ENCODE measurements around the gene ATAD3C. TPM values are rescaled to one million over a fixed set of nuclear protein-coding genes. Genes with fewer than 3 reads are reported as not detected.

The ATAD3C gene
- polyA plus RNA-seq (2011; rRNA removed) = not detected in 2 replicates
- not detected in 2 replicates for polyA plus RNA-seq (2012; cell fraction: cytosol; rRNA removed)
- not detected in 2 replicates for polyA plus RNA-seq (2012; cell fraction: nucleus; rRNA removed)
- not detected in 3 replicates for polyA plus RNA-seq (2017; fragmentation: RNase III; extraction: RNeasy Plus Mini Kit Qiagen cat#74134 plus additional on column Dnase treatment)
- not detected in 2 replicates for polyA minus RNA-seq (2011; rRNA and poly(A)+ RNA removed)

- POLR2A ChIA-PET = no interaction called here
Measured at GRCh38 chr1:1449099-1449739, at the start of gene ATAD3C. Gene ATAD3C (plus strand): TSS chr1:1449689. CDS start chr1:1450684, 995 bp downstream.

GRCh38 chr1:1399872-1400575 lies 49.5 kb upstream of the ATAD3C start:
- POLR2A ChIA-PET = interaction anchor here (1.0 to 1.7 kb wide), 2 partner anchors 25 to 31 kb away, joined by 3 to 20 read pairs; partner anchors contain the start of gene AURKAIP1
- 10% methylated on average over 16 of the region's 34 CpGs for WGBS (ENCODE audit: missing lambda C conversion rate)
- DNase-seq (ENCODE audit: low read depth in 1 of 2, low spot score in 1 of 2) = no peak

More at GRCh38 chr1:1449099-1449739, at the start of gene ATAD3C:
- Histone ChIP-seq H3K27ac (no peak within 1 kb of the TSS), H3K4me3 (no peak within 1 kb of the TSS), H3K9me3 (no peaks in the 10 kb centered on the region), H3K4me2 (no peak within 1 kb of the TSS), H3K4me1 (no peaks in the 10 kb centered on the region)
- no CpG with 5 or more reads among the region's 6 CpGs for WGBS (ENCODE audit: missing lambda C conversion rate)
- TF ChIP-seq HOXB13 (CRISPR knock-in tag; IDR thresholded peaks at IDR 0.05; ENCODE audit: low read depth) (no peak), FOXS1 (CRISPR knock-in tag; IDR thresholded peaks at IDR 0.05) (no peak), HMGXB4 (CRISPR knock-in tag; IDR thresholded peaks at IDR 0.05; ENCODE audit: borderline replicate concordance) (no peak), NFE2L2 (conservative IDR thresholded peaks at IDR 0.05; ENCODE audit: low read length) (no peak), CEBPB (IDR thresholded peaks at IDR 0.05) (no peak), KDM1A (IDR thresholded peaks at IDR 0.05; ENCODE audit: low read depth) (no peak), MAZ (IDR thresholded peaks at IDR 0.05; ENCODE audit: borderline replicate concordance, low read depth, low read length) (no peak), JUN (IDR thresholded peaks at IDR 0.05) (no peak), ZNF302 (CRISPR knock-in tag; IDR thresholded peaks at IDR 0.05) (no peak), KDM5A (IDR thresholded peaks at IDR 0.05) (no peak), NR3C1 (IDR thresholded peaks at IDR 0.05) (no peak), EHF (CRISPR knock-in tag; IDR thresholded peaks at IDR 0.05) (no peak), SMC3 (IDR thresholded peaks at IDR 0.05) (no peak), CBX8 (IDR thresholded peaks at IDR 0.05) (no peak), MAX (IDR thresholded peaks at IDR 0.05) (no peak), ELK1 (IDR thresholded peaks at IDR 0.05; ENCODE audit: low read depth, low read length) (no peak), CHD2 (IDR thresholded peaks at IDR 0.05; ENCODE audit: low read length, partially characterized antibody) (no peak), CBX2 (IDR thresholded peaks at IDR 0.05; ENCODE audit: borderline replicate concordance, low read depth) (no peak), ESRRA (IDR thresholded peaks at IDR 0.05; ENCODE audit: borderline replicate concordance, low read length) (no peak)
- no peak for DNase-seq (ENCODE audit: low read depth in 1 of 2, low spot score in 1 of 2)
- no peak for ATAC-seq
- no peak for FAIRE-seq
- CTCF ChIA-PET = no interaction called here

More at GRCh38 chr1:1399872-1400575, 49.5 kb upstream of the ATAD3C start:
- Histone ChIP-seq H3K4me2 (peak overlapping the region; percentile 79), H3K27ac (peak overlapping the region; percentile 87 to 99), H3K9me3 (no peaks in the 10 kb centered on the region), H3K4me3 (peak overlapping the region; percentile 96), H3K4me1 (peaks cover 29% of the 10 kb centered on the region)
- ATAC-seq (peak; percentile 6 to 19; a peak in 5 of 6 replicates), FAIRE-seq (no peak)
- TF ChIP-seq POLR2AphosphoS2 (conservative IDR thresholded peaks at IDR 0.05; ENCODE audit: low read length) = 0 out of 2 replicates have a peak, but pooled peaks have one; percentile 51
- TF ChIP-seq POLR2A (IDR thresholded peaks at IDR 0.05; ENCODE audit: low read length) = peak; percentile 13; the same call in 1 of the 2 replicates
- 0 out of 2 replicates have a peak, but pooled peaks have one; percentile 3 for TF ChIP-seq E2F6 (IDR thresholded peaks at IDR 0.05; ENCODE audit: borderline replicate concordance, low read depth)
- no peak for TF ChIP-seq NPAS2 (CRISPR knock-in tag; IDR thresholded peaks at IDR 0.05; ENCODE audit: borderline replicate concordance)
- TF ChIP-seq NFE2L2 (conservative IDR thresholded peaks at IDR 0.05; ENCODE audit: low read length) = 0 out of 2 replicates have a peak, but pooled peaks have one; percentile 12
- no peak for TF ChIP-seq RARB (CRISPR knock-in tag; IDR thresholded peaks at IDR 0.05)
- CTCF ChIA-PET = interaction anchor here (0.6 to 2.4 kb wide), 7 partner anchors 12 to 105 kb away, joined by 3 to 8 read pairs (median 6); no protein-coding TSS in a partner anchor

All from A549 (cell line).